ENCODE results near the gene TMC3. TPM values are rescaled to one million over a fixed set of nuclear protein-coding genes. Genes with fewer than 3 reads are reported as not detected.

The TMC3 gene
- total RNA-seq, 2 experiments from 2014 or later = not detected

- peaks cover 26% of the 10 kb centered on the region; the same call in 1 of the 2 replicates for H4K20me1 ChIP-seq (ENCODE audit: insufficient read depth, low read length)
- peak overlapping the region; percentile 98 for H3K27ac ChIP-seq (ENCODE audit: low read depth, low read length, poor library complexity, severe bottlenecking)
- TF ChIP-seq CTCF (conservative IDR thresholded peaks at IDR 0.05; ENCODE audit: low read length) (no peak), EZH2phosphoT487 (IDR thresholded peaks at IDR 0.05; ENCODE audit: borderline replicate concordance, low read depth, low read length) (no peak)
- H3K4me3 ChIP-seq (ENCODE audit: low read depth, low read length, poor library complexity, severe bottlenecking) = peak overlapping the region; percentile 92
- no peaks in the 10 kb centered on the region for H3K9me2 ChIP-seq (ENCODE audit: insufficient read depth, low read length)
- CTCF ChIA-PET (ENCODE audit: unreplicated experiment) = interaction anchor here (0.8 to 1.6 kb wide), 2 partner anchors 13 to 14 kb away, joined by 3 to 4 read pairs; no protein-coding TSS in a partner anchor
- peaks cover 73% of the 10 kb centered on the region for H3K4me1 ChIP-seq (ENCODE audit: insufficient read depth, low read length, poor library complexity, severe bottlenecking)
- peaks cover 69% of the 10 kb centered on the region for H3K79me2 ChIP-seq (ENCODE audit: insufficient read depth, low read depth, low read length)
- H3K9me3 ChIP-seq (ENCODE audit: low read length) = no peaks in the 10 kb centered on the region
- DNase-seq (ENCODE audit: low spot score) = no peak
- intact Hi-C loops (cut with micrococcal nuclease; ENCODE audit: unreplicated experiment) = loop anchor here (10.0 kb wide), 1 partner anchor 746 kb away; the partner anchor contains the start of gene MEX3B
- H3K4me2 ChIP-seq (ENCODE audit: low read length) = peak overlapping the region; percentile 91
- H2AFZ ChIP-seq (ENCODE audit: low read length) = no peak overlapping the region
- no TSS peak for BruUV-seq (replicated peaks)
- H3K36me3 ChIP-seq (ENCODE audit: insufficient read depth, low read length) = peaks cover 62% of the 10 kb centered on the region
- POLR2A ChIA-PET = interaction anchor here (1.0 to 2.5 kb wide), 4 partner anchors 9 to 21 kb away, joined by 3 to 7 read pairs (median 4); no protein-coding TSS in a partner anchor
Observed at GRCh38 chr15:81298611-81299010, 75.4 kb downstream of the TMC3 start.

- Histone ChIP-seq H3K36me3 (ENCODE audit: insufficient read depth, low read length) (peaks cover 55% of the 10 kb centered on the region), H3K9me3 (ENCODE audit: low read length) (no peaks in the 10 kb centered on the region), H3K79me2 (ENCODE audit: insufficient read depth, low read depth, low read length) (peaks cover 61% of the 10 kb centered on the region), H4K20me1 (ENCODE audit: insufficient read depth, low read length) (peaks cover 23% of the 10 kb centered on the region; the same call in 1 of the 2 replicates), H3K4me1 (ENCODE audit: insufficient read depth, low read length, poor library complexity, severe bottlenecking) (peaks cover 73% of the 10 kb centered on the region), H3K4me3 (ENCODE audit: low read depth, low read length, poor library complexity, severe bottlenecking) (peak overlapping the region; percentile 92), H3K9me2 (ENCODE audit: insufficient read depth, low read length) (no peaks in the 10 kb centered on the region), H3K27ac (ENCODE audit: low read depth, low read length, poor library complexity, severe bottlenecking) (peak overlapping the region; percentile 98), H3K4me2 (ENCODE audit: low read length) (peak overlapping the region; percentile 91), H2AFZ (ENCODE audit: low read length) (no peak overlapping the region)
- no TSS peak for BruUV-seq (replicated peaks)
- intact Hi-C loops (cut with micrococcal nuclease; ENCODE audit: unreplicated experiment) = loop anchor here (1.0 to 10.0 kb wide), 3 partner anchors 19 to 747 kb away; partner anchors contain the start of genes MEX3B and STARD5
- TF ChIP-seq EZH2phosphoT487 (IDR thresholded peaks at IDR 0.05; ENCODE audit: borderline replicate concordance, low read depth, low read length) = no peak
- no peak for TF ChIP-seq CTCF (conservative IDR thresholded peaks at IDR 0.05; ENCODE audit: low read length)
- POLR2A ChIA-PET = interaction anchor here (0.9 to 2.5 kb wide), 5 partner anchors 10 to 30 kb away, joined by 3 to 7 read pairs (median 3); partner anchors contain the start of gene STARD5
- DNase-seq (ENCODE audit: low spot score) = no peak
- CTCF ChIA-PET (ENCODE audit: unreplicated experiment) = no interaction called here
Observed at GRCh38 chr15:81297603-81298575, 76.1 kb downstream of the TMC3 start.
